Peyer's patch (tissue), 4 donors: ENCODE data around the gene VAV3. TPM values are rescaled to one million over a fixed set of nuclear protein-coding genes. Genes with fewer than 3 reads are reported as not detected.

ENCODE experiments used
- DNase-seq, 3 donors: peaks; one replicate each; pipeline ENCODE4 v3.0.0-alpha.2; 2017 to 2019
- H3K27ac ChIP-seq, 4 donors: fragments of 200-600 bp; sonication (generic); one replicate each; pipeline ENCODE4 v1.5.1; 2016 to 2019
- H3K27me3 ChIP-seq, 2 donors: fragments of 200-600 bp; sonication (generic); one replicate each; pipeline ENCODE4 v1.5.1; 2019
- H3K36me3 ChIP-seq, 3 donors: fragments of 200-600 bp; sonication (generic); one replicate each; pipeline ENCODE4 v1.5.1; 2016 to 2019
- H3K4me1 ChIP-seq, 4 donors: fragments of 200-600 bp; sonication (generic); one replicate each; pipeline ENCODE4 v1.5.1; 2016 to 2019
- H3K4me3 ChIP-seq, 4 donors: fragments of 200-600 bp; sonication (generic); 1 replicate in 3 of 4; 2 replicates in 1 of 4; pipeline ENCODE4 v1.5.1; 2016 to 2019; ENCODE audit warnings: mild to moderate bottlenecking in 1 of 4
- H3K9me3 ChIP-seq, 4 donors: fragments of 200-600 bp; sonication (generic); one replicate each; pipeline ENCODE4 v1.5.1; 2016 to 2019; ENCODE audit warnings: mild to moderate bottlenecking in 1 of 4
- POLR2A ChIP-seq, 2 donors: fragments of 450-650 bp; IDR thresholded peaks; one replicate each; pipeline ENCODE4 v1.5.1; 2017; ENCODE audit warnings: antibody characterized with exemption in 2 of 2, mild to moderate bottlenecking in 2 of 2, moderate library complexity in 2 of 2
- total RNA-seq, 4 donors: library from RNA; depleted of rRNA; stranded (reverse); fragments of >200 nt; gene quantifications; one replicate each; pipeline ENCODE4 v1.1.0, GENCODE V29; 2016
- TF ChIP-seq, protein P1 (sequence below), 6 experiments: fragments of 450-650 bp in 4 of 6; fragments of 200-600 bp in 2 of 6; sonication (generic) in 1 of 6; IDR thresholded peaks; one replicate each; pipeline ENCODE4 v1.5.1; 2017 to 2019; ENCODE audit warnings: antibody characterized with exemption in 6 of 6, mild to moderate bottlenecking in 3 of 6, moderate library complexity in 1 of 6

VAV3 gene
- total RNA-seq, 4 donors from 2014 or later = 32.1 to 60.9 (median 41.5) TPM

DNA sequence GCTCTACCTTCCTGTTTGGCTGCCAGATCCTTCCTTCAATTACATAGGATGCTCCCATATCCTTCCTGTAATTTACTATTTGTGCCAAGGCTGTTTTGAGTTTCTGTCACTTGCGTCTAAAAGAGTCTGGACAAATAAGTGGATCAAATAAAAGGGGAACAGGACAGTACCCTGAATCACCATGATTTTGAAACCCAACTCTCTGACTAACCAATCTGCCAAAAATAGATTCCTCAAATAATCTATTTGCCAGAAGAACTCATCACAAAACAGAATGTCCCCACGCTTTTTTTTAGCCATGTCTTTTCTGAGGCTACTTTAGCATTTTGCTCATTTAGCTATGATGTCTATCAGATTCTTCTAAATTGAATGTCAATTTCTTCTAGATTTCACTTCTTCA lies 431.5 kb downstream of the VAV3 start:
- H3K4me3 ChIP-seq = no peak overlapping the region
- no peak overlapping the region for H3K27ac ChIP-seq
- no peaks in the 10 kb centered on the region for H3K36me3 ChIP-seq
- H3K27me3 ChIP-seq = no peaks in the 10 kb centered on the region
- DNase-seq = no peak
- TF ChIP-seq, protein P1, sequence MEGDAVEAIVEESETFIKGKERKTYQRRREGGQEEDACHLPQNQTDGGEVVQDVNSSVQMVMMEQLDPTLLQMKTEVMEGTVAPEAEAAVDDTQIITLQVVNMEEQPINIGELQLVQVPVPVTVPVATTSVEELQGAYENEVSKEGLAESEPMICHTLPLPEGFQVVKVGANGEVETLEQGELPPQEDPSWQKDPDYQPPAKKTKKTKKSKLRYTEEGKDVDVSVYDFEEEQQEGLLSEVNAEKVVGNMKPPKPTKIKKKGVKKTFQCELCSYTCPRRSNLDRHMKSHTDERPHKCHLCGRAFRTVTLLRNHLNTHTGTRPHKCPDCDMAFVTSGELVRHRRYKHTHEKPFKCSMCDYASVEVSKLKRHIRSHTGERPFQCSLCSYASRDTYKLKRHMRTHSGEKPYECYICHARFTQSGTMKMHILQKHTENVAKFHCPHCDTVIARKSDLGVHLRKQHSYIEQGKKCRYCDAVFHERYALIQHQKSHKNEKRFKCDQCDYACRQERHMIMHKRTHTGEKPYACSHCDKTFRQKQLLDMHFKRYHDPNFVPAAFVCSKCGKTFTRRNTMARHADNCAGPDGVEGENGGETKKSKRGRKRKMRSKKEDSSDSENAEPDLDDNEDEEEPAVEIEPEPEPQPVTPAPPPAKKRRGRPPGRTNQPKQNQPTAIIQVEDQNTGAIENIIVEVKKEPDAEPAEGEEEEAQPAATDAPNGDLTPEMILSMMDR (IDR thresholded peaks at IDR 0.05) = no peak
- TF ChIP-seq POLR2A (IDR thresholded peaks at IDR 0.05) = no peak
- H3K4me1 ChIP-seq = peaks cover 0 to 22% (median 0%) of the 10 kb centered on the region in 4 donors
- no peaks in the 10 kb centered on the region for H3K9me3 ChIP-seq

DNA sequence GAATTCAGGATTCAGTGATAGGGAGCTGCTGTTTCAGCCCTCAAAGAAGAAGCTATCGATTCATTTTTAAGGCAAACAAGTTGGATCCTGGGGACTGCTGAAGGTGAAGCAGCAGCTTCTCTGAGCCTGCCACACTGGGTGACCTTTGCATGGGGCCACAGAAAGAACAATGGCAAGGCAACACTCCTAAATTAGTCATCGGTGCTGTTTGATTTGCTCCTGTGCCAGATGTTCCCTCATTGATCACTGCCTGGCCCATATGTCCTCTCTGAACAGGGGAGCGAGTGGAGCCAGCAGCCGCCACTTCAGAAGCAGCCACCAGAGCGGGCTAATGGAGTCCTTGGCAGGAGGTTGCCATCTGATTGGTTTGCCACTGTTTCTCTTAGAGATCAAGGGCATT lies 432.7 kb downstream of the VAV3 start:
- Histone ChIP-seq H3K36me3 (no peaks in the 10 kb centered on the region), H3K27ac (no peak overlapping the region), H3K27me3 (no peaks in the 10 kb centered on the region), H3K4me3 (no peak overlapping the region), H3K9me3 (no peaks in the 10 kb centered on the region), H3K4me1 (peaks cover 0 to 22% (median 0%) of the 10 kb centered on the region in 4 donors)
- no peak for DNase-seq
- TF ChIP-seq, protein P1 (IDR thresholded peaks at IDR 0.05) = no peak
- TF ChIP-seq POLR2A (IDR thresholded peaks at IDR 0.05) = no peak

DNA sequence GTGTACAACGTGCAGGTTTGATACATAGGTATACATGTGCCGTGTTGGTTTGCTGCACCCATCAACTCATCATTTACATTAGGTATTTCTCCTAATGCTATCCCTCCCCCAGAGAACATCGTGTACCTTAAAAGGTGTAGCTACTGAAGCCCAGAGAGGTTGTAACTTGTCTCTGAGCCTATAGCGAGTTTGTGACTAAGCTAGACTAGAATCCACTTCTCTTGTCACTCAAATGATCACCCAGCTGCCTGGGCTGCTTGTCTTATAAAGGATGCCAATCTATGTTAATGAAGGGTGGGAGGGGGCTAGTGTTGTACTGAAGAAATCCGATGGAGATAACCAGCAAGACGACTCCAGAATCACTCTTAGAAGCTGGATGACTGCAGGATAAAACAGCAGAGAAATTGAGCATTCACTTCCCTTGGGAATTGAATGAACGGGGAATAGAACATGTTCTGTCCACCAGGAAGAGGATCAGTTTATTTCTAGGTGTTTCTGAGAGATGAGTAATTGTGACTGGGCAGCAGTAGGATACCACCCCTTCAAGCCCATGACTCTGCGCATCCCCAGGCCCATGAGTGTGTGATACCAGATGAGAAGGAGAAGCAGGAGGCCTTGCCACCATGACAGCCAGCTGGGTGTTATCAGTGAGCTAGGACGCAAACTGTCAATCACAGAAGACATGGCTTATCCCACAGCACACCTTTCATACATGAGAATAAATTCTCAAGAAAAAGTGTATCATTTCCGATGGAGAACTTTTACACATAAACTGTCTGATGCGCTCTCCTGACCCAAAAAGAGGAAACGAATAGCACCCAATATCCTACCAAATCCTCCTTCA lies 433.7 kb downstream of the VAV3 start:
- Histone ChIP-seq H3K36me3 (no peaks in the 10 kb centered on the region), H3K27me3 (no peaks in the 10 kb centered on the region), H3K4me1 (peaks cover 0 to 18% (median 0%) of the 10 kb centered on the region in 4 donors), H3K9me3 (no peaks in the 10 kb centered on the region), H3K27ac (no peak overlapping the region), H3K4me3 (no peak overlapping the region)
- TF ChIP-seq POLR2A (IDR thresholded peaks at IDR 0.05) = no peak
- TF ChIP-seq, protein P1 (IDR thresholded peaks at IDR 0.05) = no peak
- no peak for DNase-seq

DNA sequence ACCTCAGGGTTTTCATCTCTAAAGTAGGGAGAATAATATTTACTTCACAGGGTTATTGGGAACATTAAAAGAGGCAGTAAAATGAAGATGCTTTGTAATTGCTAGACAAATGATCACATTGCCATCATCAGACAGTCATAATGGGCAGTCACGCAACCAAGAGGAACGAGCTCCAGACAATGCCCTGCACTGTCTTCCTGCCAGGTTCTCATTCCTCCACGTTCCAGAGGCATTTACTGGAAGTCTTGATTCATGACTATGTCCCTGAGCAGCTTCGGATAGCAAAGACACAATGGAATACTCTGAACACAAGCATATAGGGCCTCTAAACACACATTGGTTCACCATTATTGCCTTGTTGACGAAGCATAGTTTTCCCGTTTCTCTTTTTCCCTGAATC lies 434.4 kb downstream of the VAV3 start:
- no peak for DNase-seq
- Histone ChIP-seq H3K27me3 (no peaks in the 10 kb centered on the region), H3K4me1 (peaks cover 0 to 10% (median 0%) of the 10 kb centered on the region in 4 donors), H3K4me3 (no peak overlapping the region), H3K27ac (no peak overlapping the region), H3K36me3 (no peaks in the 10 kb centered on the region), H3K9me3 (no peaks in the 10 kb centered on the region)
- TF ChIP-seq, protein P1 (IDR thresholded peaks at IDR 0.05) = no peak
- no peak for TF ChIP-seq POLR2A (IDR thresholded peaks at IDR 0.05)

DNA sequence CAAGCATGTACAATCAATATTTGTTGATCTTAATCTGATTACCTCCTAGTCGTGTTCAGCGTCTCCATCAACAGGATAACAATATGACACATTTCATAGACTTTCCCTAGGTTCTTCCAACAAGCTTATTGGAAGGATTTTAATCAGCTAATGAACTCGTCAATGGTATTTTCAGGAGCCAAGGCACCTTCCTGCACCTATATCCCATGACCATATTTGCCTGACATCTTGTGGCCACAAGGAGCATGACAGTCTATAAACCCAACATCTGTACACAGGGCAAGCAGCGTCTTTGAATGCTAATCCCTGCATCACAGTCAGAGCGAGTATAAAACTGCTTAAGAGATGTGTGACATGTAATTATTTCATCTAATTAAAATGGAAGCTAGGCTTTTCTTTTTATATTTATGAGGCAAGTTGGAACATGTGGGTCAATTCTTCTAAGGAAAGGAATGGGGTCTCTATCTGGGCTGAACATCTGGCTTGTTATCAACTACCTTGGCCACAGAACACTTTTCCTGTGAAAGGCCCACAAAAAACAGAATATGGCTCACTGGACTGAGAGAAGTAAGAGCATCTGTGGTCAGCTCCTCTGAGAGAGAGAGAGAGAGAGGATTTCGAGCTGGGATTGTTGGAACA lies 435.4 kb downstream of the VAV3 start:
- peak in 2 of 3 donors; percentile 22 to 66 for DNase-seq
- no peaks in the 10 kb centered on the region for H3K9me3 ChIP-seq
- H3K4me1 ChIP-seq = peaks cover 0 to 1% (median 0%) of the 10 kb centered on the region in 4 donors
- H3K4me3 ChIP-seq = no peak overlapping the region
- TF ChIP-seq POLR2A (IDR thresholded peaks at IDR 0.05) = no peak
- TF ChIP-seq, protein P1 (IDR thresholded peaks at IDR 0.05) = peak; percentile 23 to 89 (median 80)
- H3K27ac ChIP-seq = no peak overlapping the region
- H3K36me3 ChIP-seq = no peaks in the 10 kb centered on the region
- no peaks in the 10 kb centered on the region for H3K27me3 ChIP-seq
